Muscle of back (tissue), 11 donors: ENCODE results near the gene SLIT3. TPM values are rescaled to one million over a fixed set of nuclear protein-coding genes. Genes with fewer than 3 reads are reported as not detected.
"Not testable (repeated sequence)": the region's sequence is repeated elsewhere in the genome, so short reads cannot be mapped to it uniquely, and the experiment has no call there.

ENCODE experiments used
- DNase-seq, 3 donors: peaks; one replicate each; pipeline versions ENCODE4 v3.0.0 to v3.0.0-alpha.2; 2013
- polyA plus RNA-seq, 10 donors: library from polyadenylated mRNA; unstranded; fragments of 120-200 nt; gene quantifications; one replicate each; pipeline ENCODE4 v1.2.1, GENCODE V29; 2013; ENCODE audit not compliant: insufficient read length in 10 of 10

SLIT3 gene
- polyA plus RNA-seq, 10 donors, result 6.6 to 47.9 (median 10.4) TPM

- not testable (repeated sequence) for DNase-seq
These were observed 554.6 kb downstream of the SLIT3 start for GRCh38 chr5:168746126-168746892.

- no peak for DNase-seq
These were observed 557.3 kb downstream of the SLIT3 start for GRCh38 chr5:168743617-168744016.

- not testable (repeated sequence) for DNase-seq
These were observed 558.6 kb downstream of the SLIT3 start for GRCh38 chr5:168742311-168742710.

DNA sequence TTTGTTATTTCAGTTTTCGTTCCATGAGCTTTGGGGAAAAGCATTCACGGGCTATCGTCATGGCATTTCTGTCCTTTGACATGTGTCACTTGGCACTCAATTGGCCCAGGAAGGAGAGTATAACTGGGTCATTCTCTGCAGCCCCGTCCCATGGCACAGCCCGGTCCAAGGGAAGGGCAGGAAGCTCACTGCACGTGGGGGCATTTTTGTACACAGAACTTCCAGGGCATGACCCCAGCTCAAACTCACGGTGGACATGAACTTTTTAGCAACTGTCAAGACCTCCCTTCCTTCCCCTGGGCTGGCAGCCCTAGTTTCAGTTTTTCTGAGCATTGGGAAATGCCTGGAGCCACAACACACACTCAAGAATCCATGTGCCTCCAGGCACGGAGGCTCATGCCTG lies 560.1 kb downstream of the SLIT3 start:
- DNase-seq, result no peak

DNA sequence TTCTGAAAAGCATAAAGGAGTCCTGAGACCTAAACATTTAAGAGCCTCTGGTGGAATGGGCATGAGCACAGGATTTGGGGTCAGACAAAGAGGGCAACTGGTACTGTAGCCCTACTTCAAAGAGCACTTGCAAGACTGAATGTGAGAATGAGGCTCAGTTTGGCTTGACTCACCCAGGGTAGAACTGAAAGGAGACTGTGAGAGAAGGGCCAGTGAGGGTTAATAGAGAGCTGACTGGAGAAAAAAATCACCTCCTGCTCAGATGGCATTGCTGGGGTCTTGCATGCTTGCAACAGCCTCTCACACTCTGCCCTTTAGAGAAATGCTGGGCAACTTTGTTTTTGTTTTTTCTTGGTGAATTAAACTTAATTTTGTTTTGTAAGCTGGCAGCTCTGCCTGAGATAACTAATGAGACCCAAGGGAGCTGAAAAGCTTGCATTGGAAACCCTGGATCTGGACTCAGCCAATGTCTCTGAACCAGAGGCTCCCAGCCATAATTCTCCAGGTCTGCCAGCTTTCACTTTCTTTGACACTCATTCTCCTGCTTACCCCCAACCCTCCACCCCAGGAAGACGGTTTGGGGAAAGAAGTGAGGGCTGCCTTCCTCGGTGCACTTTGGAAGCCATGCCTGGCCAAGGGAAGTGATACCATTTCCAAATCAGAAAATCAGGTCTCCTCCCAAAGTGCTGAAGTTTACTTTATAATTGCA lies 560.7 kb downstream of the SLIT3 start:
- DNase-seq, result no peak

GRCh38 chr5:168737066-168737465 lies 563.9 kb downstream of the SLIT3 start:
- no peak for DNase-seq

DNA sequence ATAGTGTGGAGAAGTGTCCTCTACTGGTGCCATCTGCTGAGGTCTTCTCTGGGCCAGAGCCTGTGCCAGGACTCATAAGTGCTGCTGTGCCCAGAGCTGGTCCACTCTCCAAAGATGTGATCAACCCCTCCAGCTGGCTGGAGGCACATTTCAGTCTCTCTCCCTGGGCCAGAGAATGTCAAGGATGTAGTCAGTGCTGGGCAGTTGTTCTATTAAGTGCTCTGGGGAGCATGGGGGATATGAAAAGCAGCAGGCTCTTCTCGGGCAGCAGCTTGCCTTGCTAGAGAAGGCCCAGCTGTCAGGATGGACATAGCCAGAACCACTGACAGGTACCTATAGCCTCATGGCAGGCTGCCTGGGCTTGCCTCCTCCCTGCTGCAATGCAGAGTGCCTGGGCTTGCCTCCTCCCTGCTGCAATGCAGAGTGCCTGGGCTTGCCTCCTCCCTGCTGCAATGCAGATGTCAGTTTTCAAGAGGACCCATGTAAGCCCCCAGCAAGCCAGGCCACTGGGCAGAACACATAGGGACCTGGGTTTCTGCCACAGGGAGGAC lies 564.6 kb downstream of the SLIT3 start:
- no peak for DNase-seq

DNA sequence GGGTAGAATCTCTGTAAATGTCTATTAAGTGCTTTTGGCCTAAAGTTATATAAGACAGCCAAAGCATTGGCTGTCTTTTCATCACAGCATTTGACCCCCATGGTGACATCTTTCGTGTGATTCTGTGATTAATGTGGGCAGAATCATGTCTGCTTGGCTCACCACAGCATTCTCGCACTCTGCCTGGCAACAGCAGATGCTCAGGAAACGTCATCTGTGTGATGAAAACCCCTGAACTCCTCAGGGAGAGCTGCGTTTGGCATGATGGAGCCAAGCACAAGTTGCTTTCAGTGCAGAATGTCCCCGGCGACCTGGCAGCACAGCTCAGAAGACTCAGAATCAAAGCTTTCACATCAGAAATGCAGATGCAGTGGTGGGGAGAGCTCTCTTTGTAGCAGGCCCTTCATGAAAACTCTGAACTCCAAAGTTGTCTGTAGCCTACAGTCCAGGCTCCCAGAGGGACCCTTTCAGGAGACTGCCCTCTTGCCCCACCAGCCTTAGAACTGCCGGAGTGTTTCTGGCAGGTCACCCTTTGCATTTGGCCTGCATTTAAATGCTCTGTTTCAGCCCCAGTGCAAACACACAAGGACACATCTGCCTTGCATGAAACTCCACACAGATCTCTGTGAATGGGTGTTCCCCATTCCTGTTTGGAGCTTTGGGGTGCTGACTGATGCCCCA lies 566.2 kb downstream of the SLIT3 start:
- DNase-seq, result peak in 2 of 3 donors; percentile 20 to 31

- DNase-seq, result no peak
These were observed 566.8 kb downstream of the SLIT3 start for GRCh38 chr5:168734119-168734518.

DNA sequence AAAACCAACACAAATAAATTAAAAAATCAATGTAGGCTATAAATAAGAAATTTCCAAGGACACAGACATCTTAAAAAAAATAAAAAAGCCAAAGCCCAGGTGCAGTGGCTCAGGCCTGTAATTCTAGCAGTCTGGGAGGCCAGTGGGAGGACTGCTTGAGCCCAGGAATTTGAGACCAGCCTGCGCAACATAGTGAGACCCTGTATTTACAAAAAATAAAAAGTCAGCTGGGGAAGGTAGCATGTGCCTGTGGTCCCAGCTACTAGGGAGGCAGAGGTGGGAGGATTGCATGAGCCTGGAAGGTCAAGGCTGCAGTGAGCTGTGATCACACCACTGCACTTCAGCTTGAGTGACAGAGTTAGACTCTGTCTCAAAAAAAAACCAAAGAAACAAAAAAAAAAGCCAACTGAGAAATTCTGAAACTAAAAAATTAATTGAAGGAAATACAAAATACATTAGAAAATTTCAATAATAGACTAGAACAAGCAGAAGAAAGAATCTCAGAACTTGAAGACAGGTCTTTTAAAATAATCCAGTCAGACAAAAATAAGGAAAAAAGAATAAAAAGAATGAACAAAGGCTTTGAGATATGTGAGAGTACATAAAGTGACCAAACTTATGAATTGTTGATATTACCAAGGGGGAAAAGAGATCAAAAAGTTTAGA lies 572.3 kb downstream of the SLIT3 start:
- no peak for DNase-seq

GRCh38 chr5:168727547-168727946 lies 573.4 kb downstream of the SLIT3 start:
- no peak for DNase-seq

DNA sequence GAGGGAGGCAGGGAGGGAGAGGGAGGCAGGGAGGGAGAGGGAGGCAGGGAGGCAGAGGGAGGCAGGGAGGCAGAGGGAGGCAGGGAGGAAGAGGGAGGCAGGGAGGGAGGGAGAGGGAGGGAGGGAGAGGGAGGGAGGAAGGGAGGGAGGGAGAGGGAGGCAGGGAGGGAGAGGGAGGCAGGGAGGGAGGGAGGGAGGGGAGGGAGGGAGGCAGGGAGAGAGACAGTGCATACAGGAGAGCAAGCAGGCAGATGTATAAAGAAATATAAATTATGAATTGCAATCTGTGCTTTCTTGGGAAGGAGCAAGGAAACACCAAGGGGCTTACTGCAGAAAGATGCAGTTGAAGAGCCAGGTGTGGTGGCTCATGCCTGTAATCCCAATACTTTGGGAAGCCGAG lies 574.6 kb downstream of the SLIT3 start:
- DNase-seq, result no peak

- no peak for DNase-seq
These were observed 576.7 kb downstream of the SLIT3 start for GRCh38 chr5:168724227-168724626.

DNA sequence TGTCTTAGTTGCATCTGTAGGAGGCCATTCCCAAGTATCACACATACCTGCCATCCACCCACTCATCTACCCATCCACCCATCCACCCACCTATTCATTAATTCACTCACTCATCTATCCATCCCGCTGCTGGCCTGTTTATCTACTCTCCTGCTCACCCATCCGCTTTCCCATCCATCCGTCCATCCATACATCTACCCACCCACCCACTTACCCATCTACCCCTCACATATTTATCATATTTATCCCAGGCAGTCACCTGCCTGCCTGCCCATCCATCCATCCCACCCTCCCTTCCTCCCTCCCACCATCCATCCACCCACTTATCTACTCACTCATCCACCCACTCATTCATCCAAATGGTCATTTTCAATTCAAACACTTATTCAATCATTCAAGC lies 577.9 kb downstream of the SLIT3 start:
- DNase-seq, result no peak

- no peak for DNase-seq
These were observed 579.0 kb downstream of the SLIT3 start for GRCh38 chr5:168721966-168722365.

GRCh38 chr5:168721002-168721753 lies 579.8 kb downstream of the SLIT3 start:
- no peak for DNase-seq

DNA sequence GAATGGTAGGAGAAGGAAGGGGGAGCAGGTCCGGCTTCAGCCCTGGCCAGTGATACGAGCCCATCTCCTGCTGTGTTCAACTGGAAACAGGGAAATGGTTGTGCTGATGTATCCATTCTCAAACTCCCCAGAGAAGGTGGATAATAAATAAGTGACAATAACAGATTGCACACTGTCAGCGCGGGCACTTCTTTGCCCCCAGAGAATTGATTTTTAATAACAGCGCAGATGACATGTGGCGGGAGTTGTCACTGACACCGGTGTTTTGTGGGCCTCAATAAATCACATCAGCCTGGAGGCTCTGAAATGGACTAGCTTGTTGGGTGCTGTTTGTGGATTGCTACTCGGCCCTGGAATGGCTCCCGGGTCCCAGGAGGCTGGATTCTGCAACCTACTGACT lies 580.4 kb downstream of the SLIT3 start:
- DNase-seq, result no peak

- peak in 1 of 3 donors; percentile 16 for DNase-seq
These were observed 586.9 kb downstream of the SLIT3 start for GRCh38 chr5:168714046-168714445.

DNA sequence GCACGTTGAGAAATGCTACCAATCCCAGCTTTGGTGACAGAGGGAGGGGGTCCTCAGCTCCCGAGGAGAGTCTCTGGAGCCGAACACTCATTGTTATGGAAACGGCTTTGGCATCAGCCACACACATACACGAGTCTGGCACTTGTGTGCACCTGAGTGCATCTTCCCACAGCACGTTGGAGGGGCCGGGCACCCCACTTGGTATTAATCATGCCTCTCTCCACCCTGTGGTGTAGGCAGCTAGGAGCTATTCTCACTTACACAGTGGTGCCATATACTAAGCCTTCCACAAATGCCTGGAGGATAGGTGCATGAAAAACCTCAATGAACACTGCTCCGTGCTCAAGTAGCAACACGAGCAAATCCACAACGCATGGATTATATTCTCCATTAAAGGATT lies 587.9 kb downstream of the SLIT3 start:
- no peak for DNase-seq

- DNase-seq, result peak; percentile 54 to 95 (median 78)
These were observed 588.5 kb downstream of the SLIT3 start for GRCh38 chr5:168712280-168712924.

- DNase-seq, result no peak
These were observed 590.2 kb downstream of the SLIT3 start for GRCh38 chr5:168710706-168711105.
